HCT116 (cell line): ENCODE measurements around the gene NARS2. TPM values are rescaled to one million over a fixed set of nuclear protein-coding genes. Genes with fewer than 3 reads are reported as not detected.

Experiments
- ATAC-seq: fragments of 200-7000 bp; cut with Tn5 transposase; 2 replicates; pipeline ENCODE4 v1.9.1; 2020; ENCODE audit warnings: mild to moderate bottlenecking, moderate library complexity
- BruUV-seq: library from RNA; stranded (reverse); fragments of 400-500 nt; replicated peaks from 2 replicates; lab custom pipeline; 2021; lab: Mats Ljungman, UMichigan
- CTCF ChIA-PET: fragments of 300-600 bp; sonication (Branson Sonifier 250); formaldehyde crosslinking; loops from one replicate; lab custom pipeline; 2021; ENCODE audit warnings: antibody characterized with exemption; lab: Charles Lee
- POLR2A ChIA-PET: fragments of 300-600, 350-600 bp; sonication (Branson Sonifier 250); formaldehyde crosslinking; loops from one replicate; lab custom pipeline; 2021; ENCODE audit warnings: antibody characterized with exemption; lab: Charles Lee
- RAD21 ChIA-PET, 2 experiments: fragments of 300-600 bp; sonication (Branson Sonifier 250); formaldehyde crosslinking; loops; one replicate each; lab custom pipeline; 2023; ENCODE audit warnings: low total read pairs in 2 of 2; ENCODE audit not compliant: uncharacterized antibody in 2 of 2, unreplicated experiment in 2 of 2, low non-redundant PET in 1 of 2; lab: Charles Lee
- DNase-seq: peaks from one replicate; pipeline ENCODE4 v3.0.0-alpha.2; 2010; ENCODE audit warnings: low read depth, low spot score
- H2AFZ ChIP-seq: fragments of 200-600 bp; shearing (Covaris generic), sonication (generic); 2 replicates; pipeline ENCODE4 v1.6.1; 2017; ENCODE audit warnings: low read depth, mixed run types, mixed read lengths, antibody characterized with exemption, low read length; ENCODE audit not compliant: poor library complexity, severe bottlenecking
- H3K27ac ChIP-seq: 2 replicates; pipeline ENCODE4 v1.5.1; 2012; ENCODE audit warnings: low read depth, low read length
- H3K27me3 ChIP-seq: fragments of 200-600 bp; sonication (generic); 2 replicates; pipeline ENCODE4 v1.6.1; 2016; ENCODE audit warnings: mixed run types, low read length, mixed read lengths; ENCODE audit not compliant: insufficient read depth
- H3K36me3 ChIP-seq, 2 experiments: fragments of 200-500 bp in 1 of 2; fragments of 200-600 bp in 1 of 2; sonication (Bioruptor generic) in 1 of 2; sonication (generic) in 1 of 2; 2 replicates each; pipeline versions ENCODE4 v1.5.1 to v1.6.1; 2014 to 2016; ENCODE audit warnings: low read length in 2 of 2, inconsistent platforms in 1 of 2, mixed read lengths in 1 of 2, mixed run types in 1 of 2; ENCODE audit not compliant: insufficient read depth in 2 of 2, control insufficient read depth in 1 of 2
- H3K4me1 ChIP-seq, 2 experiments: fragments of 200-600 bp in 1 of 2; sonication (generic) in 1 of 2; 2 replicates each; pipeline versions ENCODE4 v1.5.1 to v1.6.1; 2012 to 2017; ENCODE audit warnings: low read length in 2 of 2, inconsistent platforms in 1 of 2, mild to moderate bottlenecking in 1 of 2, mixed read lengths in 1 of 2, mixed run types in 1 of 2, moderate library complexity in 1 of 2; ENCODE audit not compliant: insufficient read depth in 2 of 2, control insufficient read depth in 1 of 2
- H3K4me2 ChIP-seq: fragments of 200-600 bp; sonication (generic); 2 replicates; pipeline ENCODE4 v1.6.1; 2017; ENCODE audit warnings: mixed run types, low read length, mixed read lengths
- H3K4me3 ChIP-seq, 2 experiments: fragments of 200-600 bp in 1 of 2; sonication (generic) in 1 of 2; replicated peaks in 1 of 2; 2 replicates each; pipeline ENCODE4 v1.5.1; 2011 to 2016; ENCODE audit warnings: low read length in 2 of 2, control low read depth in 1 of 2, low read depth in 1 of 2, mild to moderate bottlenecking in 1 of 2, mixed read lengths in 1 of 2, mixed run types in 1 of 2
- H3K79me2 ChIP-seq: fragments of 200-600 bp; sonication (generic); 2 replicates; pipeline ENCODE4 v1.6.1; 2017; ENCODE audit warnings: mild to moderate bottlenecking, mixed run types, low read length, moderate library complexity, mixed read lengths; ENCODE audit not compliant: insufficient read depth
- H3K9ac ChIP-seq: fragments of 200-600 bp; sonication (generic); 2 replicates; pipeline ENCODE4 v1.6.1; 2016; ENCODE audit warnings: low read length, mixed read lengths
- H3K9me2 ChIP-seq: fragments of 200-600 bp; sonication (generic), shearing (Covaris generic); 2 replicates; pipeline ENCODE4 v1.6.1; 2017; ENCODE audit warnings: mixed run types, mild to moderate bottlenecking, moderate library complexity; ENCODE audit not compliant: insufficient read depth
- H3K9me3 ChIP-seq, 2 experiments: fragments of 200-500 bp in 1 of 2; fragments of 200-600 bp in 1 of 2; sonication (Bioruptor generic) in 1 of 2; sonication (generic) in 1 of 2; 2 replicates each; pipeline ENCODE4 v1.6.1; 2014 to 2017; ENCODE audit warnings: low read length in 2 of 2, mixed read lengths in 2 of 2, inconsistent platforms in 1 of 2, low read depth in 1 of 2, mild to moderate bottlenecking in 1 of 2, mixed run types in 1 of 2, moderate library complexity in 1 of 2; ENCODE audit not compliant: control insufficient read depth in 1 of 2, insufficient read depth in 1 of 2
- H4K20me1 ChIP-seq: fragments of 200-600 bp; sonication (generic), shearing (Covaris generic); 2 replicates; pipeline ENCODE4 v1.6.1; 2017; ENCODE audit warnings: mixed run types, mild to moderate bottlenecking, moderate library complexity; ENCODE audit not compliant: insufficient read depth
- ATF3 ChIP-seq: IDR thresholded peaks from 2 replicates; pipeline ENCODE4 v1.6.1; 2012
- CBX3 ChIP-seq: IDR thresholded peaks from 2 replicates; pipeline ENCODE4 v1.6.1; 2012; ENCODE audit warnings: low read depth
- CEBPB ChIP-seq: IDR thresholded peaks from 2 replicates; pipeline ENCODE4 v1.6.1; 2012; ENCODE audit warnings: low read depth
- CTCF ChIP-seq, 3 experiments: fragments of 200-600 bp in 1 of 3; sonication (generic) in 1 of 3; IDR thresholded peaks in 2 of 3; conservative IDR thresholded peaks in 1 of 3; 2 replicates each; pipeline ENCODE4 v1.5.1; 2012 to 2017; ENCODE audit warnings: low read depth in 2 of 3, low read length in 2 of 3, antibody characterized with exemption in 1 of 3, borderline replicate concordance in 1 of 3, control low read depth in 1 of 3, mild to moderate bottlenecking in 1 of 3, mixed read lengths in 1 of 3, mixed run types in 1 of 3, moderate library complexity in 1 of 3; ENCODE audit not compliant: insufficient read depth in 1 of 3
- ELF1 ChIP-seq: IDR thresholded peaks from 2 replicates; pipeline ENCODE4 v1.6.1; 2012; ENCODE audit warnings: low read depth, borderline replicate concordance
- EZH2 ChIP-seq: fragments of 200-600 bp; sonication (generic); IDR thresholded peaks from 2 replicates; pipeline ENCODE4 v1.6.1; 2017; ENCODE audit warnings: antibody characterized with exemption, mixed run types
- EZH2phosphoT487 ChIP-seq: fragments of 200-600 bp; IDR thresholded peaks from 2 replicates; pipeline ENCODE4 v1.6.1; 2018; ENCODE audit warnings: antibody characterized with exemption, borderline replicate concordance
- JUND ChIP-seq: IDR thresholded peaks from 2 replicates; pipeline ENCODE4 v1.6.1; 2012
- MAX ChIP-seq: IDR thresholded peaks from 2 replicates; pipeline ENCODE4 v1.6.1; 2012
- POLR2A ChIP-seq: IDR thresholded peaks from 2 replicates; pipeline ENCODE4 v1.7.0; 2011; ENCODE audit warnings: borderline replicate concordance; ENCODE audit not compliant: insufficient read depth, insufficient read length; ENCODE audit errors: extremely low read depth
- POLR2AphosphoS5 ChIP-seq: IDR thresholded peaks from 2 replicates; pipeline ENCODE4 v1.6.1; 2011; ENCODE audit warnings: mild to moderate bottlenecking, low read depth, low read length, moderate library complexity
- RAD21 ChIP-seq: IDR thresholded peaks from 2 replicates; pipeline ENCODE4 v1.6.1; 2012; ENCODE audit warnings: low read depth, mild to moderate bottlenecking
- SRF ChIP-seq: IDR thresholded peaks from 2 replicates; pipeline ENCODE4 v1.6.1; 2012; ENCODE audit warnings: low read depth
- TCF7L2 ChIP-seq: IDR thresholded peaks from 2 replicates; pipeline ENCODE4 v1.7.0; 2011; ENCODE audit warnings: borderline replicate concordance, inconsistent platforms; ENCODE audit not compliant: insufficient read depth, insufficient read length; ENCODE audit errors: extremely low read depth
- ZBTB33 ChIP-seq: IDR thresholded peaks from 2 replicates; pipeline ENCODE4 v1.6.1; 2011; ENCODE audit warnings: mild to moderate bottlenecking, low read length, moderate library complexity; ENCODE audit not compliant: insufficient replicate concordance; ENCODE audit errors: extremely low read depth
- ZFX ChIP-seq: fragments of 450-650 bp; IDR thresholded peaks from 2 replicates; pipeline ENCODE4 v1.6.1; 2017
- ZNF274 ChIP-seq: fragments of 200-500 bp; sonication (Bioruptor generic); IDR thresholded peaks from 2 replicates; pipeline ENCODE4 v1.6.1; 2014; ENCODE audit warnings: mild to moderate bottlenecking, low read depth, low read length, inconsistent platforms
- intact Hi-C: fragments of 100-400 bp; cut with micrococcal nuclease; formaldehyde crosslinking; loops from 2 replicates; pipeline ENCODE4 v1.10.0; 2022
- total RNA-seq: library from RNA; stranded (reverse); gene quantifications from one replicate; pipeline ENCODE4 v1.2.1, GENCODE V29; 2021; ENCODE audit not compliant: unreplicated experiment

The NARS2 gene
- total RNA-seq, 1 experiment from 2014 or later: 26.0 TPM

- Histone ChIP-seq H2AFZ (no peak overlapping the region), H3K79me2 (no peaks in the 10 kb centered on the region), H3K9me3 (no peaks in the 10 kb centered on the region), H3K9ac (no peak overlapping the region), H3K4me1 (no peaks in the 10 kb centered on the region), H3K27ac (no peak overlapping the region), H3K36me3 (peaks cover 2 to 18% of the 10 kb centered on the region in 2 experiments; a peak in 1 of 4 replicates), H3K4me2 (no peak overlapping the region), H3K27me3 (no peaks in the 10 kb centered on the region), H4K20me1 (no peaks in the 10 kb centered on the region), H3K4me3 (no peak overlapping the region), H3K9me2 (no peaks in the 10 kb centered on the region)
- ChIA-PET POLR2A (no interaction called here), RAD21 (no interaction called here), CTCF (no interaction called here)
- intact Hi-C loops: no loop called here
- BruUV-seq: no TSS peak
- DNase-seq (no peak), ATAC-seq (no peak)
- TF ChIP-seq CBX3 (no peak), POLR2AphosphoS5 (no peak), CTCF (IDR thresholded peaks at IDR 0.05 in 2 of 3, conservative IDR thresholded peaks at IDR 0.05 in 1 of 3; ENCODE audit: borderline replicate concordance in 1 of 3, insufficient read depth in 1 of 3, low read depth in 2 of 3, low read length in 2 of 3) (no peak), ZNF274 (no peak), ELF1 (no peak), RAD21 (no peak), CEBPB (no peak), ATF3 (no peak), MAX (no peak), POLR2A (no peak), SRF (no peak), EZH2 (no peak), ZBTB33 (no peak), TCF7L2 (no peak), JUND (no peak), EZH2phosphoT487 (no peak), ZFX (no peak)
Measured at GRCh38 chr11:78457448-78457847, 117.2 kb downstream of the NARS2 start.
